Endothelial cell of umbilical vein (primary cell): ENCODE results near the gene NTRK2. TPM values are rescaled to one million over a fixed set of nuclear protein-coding genes. Genes with fewer than 3 reads are reported as not detected.
"Not testable (repeated sequence)": the region's sequence is repeated elsewhere in the genome, so short reads cannot be mapped to it uniquely, and the experiment has no call there.

Source experiments
- BruUV-seq: library from RNA; stranded (reverse); fragments of 400-500 nt; replicated peaks from 2 replicates; lab custom pipeline; 2021; lab: Mats Ljungman, UMichigan
- CTCF ChIA-PET: fragments of 300-600, 350-600 bp; sonication (Branson Sonifier 250); formaldehyde crosslinking; loops from one replicate; lab custom pipeline; 2021; ENCODE audit warnings: antibody characterized with exemption, inconsistent platforms; lab: Charles Lee
- POLR2A ChIA-PET: fragments of 300-600, 350-600 bp; sonication (Branson Sonifier 250); formaldehyde crosslinking; loops from one replicate; lab custom pipeline; 2021; ENCODE audit warnings: antibody characterized with exemption, inconsistent platforms; lab: Charles Lee
- DNase-seq: peaks from one replicate; pipeline ENCODE4 v3.0.0-alpha.2; 2011; ENCODE audit warnings: low read depth, low spot score
- FAIRE-seq: peaks from 2 replicates; lab custom pipeline; 2011; peaks lifted over from hg19 to GRCh38; lab: Jason Lieb, UNC
- H2AFZ ChIP-seq: 2 replicates; pipeline ENCODE4 v1.6.0; 2012; ENCODE audit warnings: low read depth, low read length, control low read depth, inconsistent platforms
- H3K27ac ChIP-seq: 2 replicates; pipeline ENCODE4 v1.5.1; 2011; ENCODE audit warnings: low read depth, mild to moderate bottlenecking, control low read depth, low read length, moderate library complexity; ENCODE audit not compliant: insufficient read depth
- H3K27me3 ChIP-seq, 2 experiments: 2 replicates each; pipeline versions ENCODE4 v1.6.0 to v1.6.1; 2011; ENCODE audit warnings: low read length in 2 of 2, mixed read lengths in 1 of 2; ENCODE audit not compliant: control insufficient read depth in 2 of 2, insufficient read depth in 2 of 2
- H3K36me3 ChIP-seq, 2 experiments: 2 replicates in 1 of 2; 3 replicates in 1 of 2; pipeline ENCODE4 v1.5.1; 2011; ENCODE audit warnings: low read length in 2 of 2, mild to moderate bottlenecking in 1 of 2, moderate library complexity in 1 of 2; ENCODE audit not compliant: control insufficient read depth in 2 of 2, insufficient read depth in 2 of 2; ENCODE audit errors: extremely low read depth in 1 of 2
- H3K4me1 ChIP-seq: 3 replicates; pipeline ENCODE4 v1.5.1; 2011; ENCODE audit warnings: mild to moderate bottlenecking, low read length; ENCODE audit not compliant: control insufficient read depth, insufficient read depth; ENCODE audit errors: extremely low read depth
- H3K4me2 ChIP-seq: 2 replicates; pipeline ENCODE4 v1.6.1; 2011; ENCODE audit warnings: low read length, control low read depth, mixed read lengths; ENCODE audit not compliant: insufficient read depth
- H3K4me3 ChIP-seq, 3 experiments: fragments of 200-600 bp in 1 of 3; sonication (generic), shearing (Covaris generic) in 1 of 3; replicated peaks in 1 of 3; 2 replicates each; pipeline ENCODE4 v1.5.1; 2011 to 2016; ENCODE audit warnings: control low read depth in 3 of 3, low read length in 3 of 3, mild to moderate bottlenecking in 2 of 3, inconsistent platforms in 1 of 3, low read depth in 1 of 3, moderate library complexity in 1 of 3; ENCODE audit not compliant: insufficient read depth in 1 of 3
- H3K79me2 ChIP-seq: 2 replicates; pipeline ENCODE4 v1.6.0; 2012; ENCODE audit warnings: low read length, inconsistent platforms; ENCODE audit not compliant: control insufficient read depth, insufficient read depth
- H3K9ac ChIP-seq: replicated peaks from 2 replicates; pipeline ENCODE3; 2011; ENCODE audit warnings: low read length, control low read depth; ENCODE audit not compliant: insufficient read depth; ENCODE audit errors: extremely low read depth
- H3K9me1 ChIP-seq: replicated peaks from 3 replicates; pipeline ENCODE4 v1.6.0; 2011; ENCODE audit warnings: mild to moderate bottlenecking, low read length; ENCODE audit not compliant: control insufficient read depth, insufficient read depth; ENCODE audit errors: extremely low read depth
- H3K9me3 ChIP-seq: replicated peaks from 2 replicates; pipeline ENCODE4 v1.5.1; 2012; ENCODE audit warnings: low read length, inconsistent platforms; ENCODE audit not compliant: control insufficient read depth, insufficient read depth
- H4K20me1 ChIP-seq: replicated peaks from 2 replicates; pipeline ENCODE3; 2011; ENCODE audit warnings: mild to moderate bottlenecking, low read length; ENCODE audit not compliant: control insufficient read depth, insufficient read depth; ENCODE audit errors: extremely low read depth
- CTCF ChIP-seq, 2 donors: IDR thresholded peaks; 1 replicate in 1 of 2; 2 replicates in 1 of 2; pipeline ENCODE4 v1.5.1; 2011; ENCODE audit warnings: low read length in 2 of 2, mild to moderate bottlenecking in 2 of 2, moderate library complexity in 2 of 2, control low read depth in 1 of 2, inconsistent platforms in 1 of 2, low read depth in 1 of 2; ENCODE audit not compliant: insufficient read depth in 1 of 2; ENCODE audit errors: extremely low read depth in 1 of 2
- EZH2 ChIP-seq: IDR thresholded peaks from 2 replicates; pipeline ENCODE4 v1.6.1; 2012; ENCODE audit warnings: borderline replicate concordance, low read depth, mild to moderate bottlenecking, moderate library complexity, low read length, inconsistent platforms; ENCODE audit not compliant: severe bottlenecking
- FOS ChIP-seq: IDR thresholded peaks from 2 replicates; pipeline ENCODE4 v1.6.1; 2011; ENCODE audit warnings: mild to moderate bottlenecking, low read length, moderate library complexity, borderline replicate concordance; ENCODE audit not compliant: insufficient read depth
- GATA2 ChIP-seq: IDR thresholded peaks from 2 replicates; pipeline ENCODE4 v1.7.0; 2011; ENCODE audit warnings: low read depth, mild to moderate bottlenecking, moderate library complexity, mixed read lengths, low read length; ENCODE audit not compliant: insufficient read length, insufficient read depth
- JUN ChIP-seq: IDR thresholded peaks from 2 replicates; pipeline ENCODE4 v1.6.1; 2011; ENCODE audit warnings: borderline replicate concordance, low read depth; ENCODE audit not compliant: insufficient read length, insufficient read depth
- MYC ChIP-seq: IDR thresholded peaks from one replicate; pipeline ENCODE4 v1.6.1; 2011; ENCODE audit warnings: mild to moderate bottlenecking, low read depth, low read length
- POLR2A ChIP-seq: IDR thresholded peaks from 2 replicates; pipeline ENCODE4 v1.6.1; 2012; ENCODE audit warnings: low read depth, mild to moderate bottlenecking, control low read depth, low read length
- POLR2AphosphoS5 ChIP-seq: IDR thresholded peaks from 2 replicates; pipeline ENCODE4 v1.6.1; 2012; ENCODE audit warnings: low read depth, mild to moderate bottlenecking, control low read depth, low read length, moderate library complexity; ENCODE audit not compliant: insufficient read depth
- dilution Hi-C: fragments of 300-500 bp; cut with MboI; formaldehyde crosslinking; loops from one replicate; pipeline ENCODE4 v1.15.0; 2019; ENCODE audit warnings: low sequenced_read_pairs; ENCODE audit not compliant: extremely low pct_ligation_motif_present
- intact Hi-C: fragments of 100-400 bp; cut with micrococcal nuclease; formaldehyde crosslinking; loops from one replicate; pipeline ENCODE4 v1.10.0; 2022
- polyA plus RNA-seq, 4 experiments: library from polyadenylated mRNA; depleted of rRNA in 3 of 4; stranded (reverse) in 3 of 4; unstranded in 1 of 4; fragments of >200 nt; gene quantifications; 2 replicates each; pipeline versions ENCODE4 v1.2.1 to v1.2.3, GENCODE V29; 2011 to 2012; ENCODE audit warnings: missing spikeins in 1 of 4
- total RNA-seq: library from RNA; stranded (reverse); gene quantifications from 2 replicates; pipeline ENCODE4 v1.2.3, GENCODE V29; 2021
- TF ChIP-seq, protein P1 (sequence below): IDR thresholded peaks from 2 replicates; pipeline ENCODE4 v1.6.1; 2011; ENCODE audit not compliant: insufficient read depth, insufficient read length

Gene NTRK2
- total and polyA plus RNA-seq, 2 donors (not counting 3 experiments of a cell fraction or from before 2014, with no cell fraction given) = 0.01 to 0.13 TPM

GRCh38 chr9:85067792-85068191 is 398.3 kb downstream of the NTRK2 start:
- dilution Hi-C loops = no loop called here
- intact Hi-C loops = no loop called here
- no peak overlapping the region for H2AFZ ChIP-seq
- no peak overlapping the region for H3K27ac ChIP-seq
- DNase-seq = no peak
- H3K27me3 ChIP-seq = no peaks in the 10 kb centered on the region
- TF ChIP-seq CTCF (IDR thresholded peaks at IDR 0.05; ENCODE audit: extremely low read depth in 1 of 2, insufficient read depth in 1 of 2, low read depth in 1 of 2, low read length in 2 of 2) (no peak), POLR2A (no peak), GATA2 (no peak), FOS (no peak), JUN (no peak), MYC (no peak), POLR2AphosphoS5 (no peak), EZH2 (no peak)
- TF ChIP-seq, protein P1, sequence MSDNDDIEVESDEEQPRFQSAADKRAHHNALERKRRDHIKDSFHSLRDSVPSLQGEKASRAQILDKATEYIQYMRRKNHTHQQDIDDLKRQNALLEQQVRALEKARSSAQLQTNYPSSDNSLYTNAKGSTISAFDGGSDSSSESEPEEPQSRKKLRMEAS = no peak
- no peak overlapping the region for H3K4me2 ChIP-seq
- no peak overlapping the region for H3K4me3 ChIP-seq
- no peaks in the 10 kb centered on the region for H3K9me1 ChIP-seq
- POLR2A ChIA-PET = no interaction called here
- FAIRE-seq = no peak
- H3K4me1 ChIP-seq = no peaks in the 10 kb centered on the region
- no peaks in the 10 kb centered on the region for H3K36me3 ChIP-seq
- no TSS peak for BruUV-seq
- no peak overlapping the region for H3K9ac ChIP-seq
- no peaks in the 10 kb centered on the region for H4K20me1 ChIP-seq
- no peaks in the 10 kb centered on the region for H3K9me3 ChIP-seq
- H3K79me2 ChIP-seq = no peaks in the 10 kb centered on the region
- CTCF ChIA-PET = no interaction called here

GRCh38 chr9:85069421-85069820 is 399.9 kb downstream of the NTRK2 start:
- H3K9ac ChIP-seq, H3K27ac ChIP-seq, H4K20me1 ChIP-seq, FAIRE-seq, H3K9me3 ChIP-seq, H3K36me3 ChIP-seq, CTCF ChIA-PET, DNase-seq, H3K9me1 ChIP-seq, H3K27me3 ChIP-seq, H3K4me1 ChIP-seq, H2AFZ ChIP-seq, intact Hi-C loops, POLR2A ChIA-PET, H3K79me2 ChIP-seq, dilution Hi-C loops, H3K4me3 ChIP-seq, H3K4me2 ChIP-seq, BruUV-seq: not testable (repeated sequence)
